ENCODE results near the gene ZNF235.
"Not testable (repeated sequence)": the region's sequence is repeated elsewhere in the genome, so short reads cannot be mapped to it uniquely, and the experiment has no call there.

Gene ZNF235

DNA sequence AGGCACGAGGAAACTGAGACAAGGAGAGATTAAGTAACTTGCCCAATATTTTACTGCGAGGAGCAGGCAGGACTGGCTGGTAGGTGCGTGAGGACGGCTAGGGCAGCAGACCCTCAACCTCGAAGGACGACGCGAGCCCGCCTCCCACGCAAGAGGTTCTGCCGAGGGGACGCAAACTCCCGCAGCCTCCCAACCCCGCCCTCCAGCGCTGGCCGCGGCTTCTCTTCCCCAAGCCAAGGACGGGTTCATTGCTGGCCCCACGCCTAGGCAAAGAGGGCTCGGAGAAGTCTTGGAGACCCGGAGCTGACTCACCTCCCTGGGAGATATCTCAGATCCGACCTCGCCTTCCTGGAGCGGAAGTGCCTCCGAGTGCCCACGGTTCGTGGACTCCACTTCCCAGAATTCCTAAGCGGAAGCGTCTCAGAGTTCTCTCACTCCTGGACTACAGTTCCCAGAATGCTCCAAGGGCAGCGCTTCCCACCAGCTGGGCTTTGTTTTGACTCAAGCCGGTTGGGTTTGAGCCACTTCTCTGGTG is at the start of gene ZNF235:
ZNF235 (minus strand) TSS at position 367 of the 535 bp plus-strand sequence. CDS start 1,621 bp downstream, outside the sequence.
- DNase-seq = peak; percentile 97

DNA sequence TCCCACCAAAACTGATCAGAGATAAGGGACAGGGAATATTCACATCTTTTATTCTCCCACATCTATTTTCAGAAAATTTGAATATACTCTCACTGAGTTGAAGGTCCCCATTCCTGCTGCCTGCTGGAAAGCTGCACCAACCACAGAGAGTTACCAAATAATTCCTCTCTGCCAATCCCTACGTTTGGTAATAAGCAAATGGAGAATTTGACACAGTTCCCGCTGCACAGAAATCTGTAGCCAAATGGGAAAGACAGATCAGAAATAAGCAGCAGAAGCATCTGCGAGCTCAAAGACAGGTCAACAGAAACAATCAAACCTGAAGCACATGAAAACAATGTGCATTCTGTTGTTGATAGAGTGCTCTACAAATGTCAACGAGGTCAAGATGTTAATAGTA is 41.7 kb upstream of the ZNF235 start:
- no peak for DNase-seq

DNA sequence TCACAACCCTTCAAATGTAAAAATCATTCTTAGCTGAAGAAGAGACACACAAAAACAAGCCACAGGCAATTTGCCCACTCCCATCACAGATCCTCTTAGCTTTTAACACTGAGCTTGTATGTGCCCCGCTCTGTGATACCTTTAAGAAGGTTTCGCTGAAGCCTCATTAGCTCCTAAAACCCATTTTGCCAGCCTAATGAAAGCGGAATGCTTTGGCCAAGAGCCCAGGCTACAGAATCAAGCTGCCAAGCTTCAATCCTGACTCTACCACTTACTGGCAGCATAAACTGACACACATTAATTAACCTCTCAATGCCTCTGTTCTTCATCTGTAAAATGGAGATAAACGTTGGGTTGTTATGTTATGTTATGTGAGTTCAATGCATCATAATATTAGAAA is 41.1 kb upstream of the ZNF235 start:
- DNase-seq = no peak

DNA sequence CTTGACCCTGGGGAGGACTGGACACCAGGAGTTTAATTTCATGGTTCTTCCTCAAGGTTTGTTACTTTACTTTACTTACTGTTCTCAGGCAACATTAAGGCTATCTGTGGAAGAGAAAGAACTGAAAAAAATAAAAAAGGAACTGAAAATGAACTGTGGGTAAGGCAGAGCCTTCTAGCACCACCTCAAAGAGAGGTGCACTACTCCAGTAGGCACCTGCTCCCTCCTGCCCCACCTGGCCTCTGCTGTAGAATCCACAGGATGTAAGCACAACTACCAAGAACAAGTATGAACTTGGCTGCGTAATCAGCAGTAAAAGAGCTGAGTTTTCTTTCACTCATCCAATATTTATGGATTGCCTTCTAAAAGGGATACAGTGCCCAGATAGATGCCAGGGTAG is 39.4 kb upstream of the ZNF235 start:
- no peak for DNase-seq

DNA sequence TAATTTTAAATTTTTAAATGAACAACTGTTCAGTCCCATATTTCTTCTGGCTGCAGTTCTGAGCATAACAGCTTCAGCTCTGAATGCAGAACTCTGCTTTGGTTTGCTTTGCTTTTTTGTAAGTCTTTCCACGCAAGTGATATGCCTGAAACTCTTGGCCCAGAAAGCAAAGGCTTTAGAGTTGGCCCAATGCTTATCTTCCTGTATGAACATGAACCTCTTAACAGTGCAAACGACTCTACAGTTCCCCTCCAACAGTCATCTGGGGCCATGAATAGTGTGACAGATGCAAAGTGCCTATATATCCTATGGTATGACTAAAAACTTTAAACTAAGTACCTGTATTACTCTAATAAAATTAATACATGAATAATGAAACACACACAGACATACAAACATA is 37.0 kb upstream of the ZNF235 start:
- no peak for DNase-seq

DNA sequence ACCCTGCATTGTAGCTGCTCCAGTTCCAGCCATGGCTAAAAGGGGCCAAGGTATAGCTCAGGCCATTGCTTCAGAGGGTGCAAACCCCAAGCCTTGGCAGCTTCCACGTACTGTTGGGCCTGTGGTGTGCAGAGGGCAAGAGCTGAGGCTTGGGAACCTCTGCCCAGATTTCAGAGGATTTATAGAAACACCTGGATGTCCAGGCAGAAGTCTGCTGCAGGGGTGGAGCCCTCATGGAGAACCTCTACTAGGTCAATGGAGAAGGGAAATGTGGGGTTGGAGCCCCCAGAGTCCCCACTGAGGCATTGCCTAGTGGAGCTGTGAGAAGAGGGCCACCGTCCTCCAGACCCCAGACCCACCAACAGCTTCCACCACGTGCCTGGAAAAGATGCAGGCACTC is 29.8 kb upstream of the ZNF235 start:
- not testable (repeated sequence) for DNase-seq

DNA sequence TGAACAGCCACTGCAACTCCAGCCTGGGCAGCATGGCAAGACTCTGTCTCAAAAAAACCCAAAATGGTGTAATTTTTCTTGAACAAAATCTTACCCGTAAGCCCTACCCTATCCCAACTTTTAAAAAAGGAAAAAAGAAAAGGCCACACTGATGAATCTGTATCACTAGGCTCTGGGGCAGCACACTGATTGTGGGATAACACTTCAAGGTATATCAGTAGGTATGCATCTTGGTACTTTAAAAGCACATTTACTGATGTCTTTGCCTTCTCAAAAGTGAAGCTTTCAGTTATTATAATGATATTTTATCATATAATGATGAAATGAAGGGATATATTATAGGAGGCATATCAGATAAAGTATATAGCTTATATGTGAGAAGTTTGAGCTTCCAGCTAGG is 27.3 kb upstream of the ZNF235 start:
- DNase-seq = no peak

DNA sequence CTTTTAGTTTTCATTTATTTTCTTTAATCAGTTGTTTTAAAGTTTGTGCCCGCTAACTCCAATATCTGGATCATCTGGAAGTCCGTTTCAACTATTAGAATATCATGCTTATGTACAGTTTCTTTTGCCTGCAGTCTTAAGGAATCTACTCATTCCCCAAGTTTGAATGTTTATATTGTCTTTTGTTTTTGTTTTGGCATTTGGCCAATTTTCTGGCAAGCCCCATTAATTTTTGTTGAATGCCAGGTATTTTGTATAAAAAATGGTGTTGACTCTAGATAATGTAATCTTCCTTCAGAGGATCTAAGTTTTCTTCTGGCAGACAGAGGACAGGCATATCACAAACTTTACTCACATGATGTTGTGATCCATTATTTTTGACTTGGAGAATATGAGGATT is 11.1 kb upstream of the ZNF235 start:
- no peak for DNase-seq

DNA sequence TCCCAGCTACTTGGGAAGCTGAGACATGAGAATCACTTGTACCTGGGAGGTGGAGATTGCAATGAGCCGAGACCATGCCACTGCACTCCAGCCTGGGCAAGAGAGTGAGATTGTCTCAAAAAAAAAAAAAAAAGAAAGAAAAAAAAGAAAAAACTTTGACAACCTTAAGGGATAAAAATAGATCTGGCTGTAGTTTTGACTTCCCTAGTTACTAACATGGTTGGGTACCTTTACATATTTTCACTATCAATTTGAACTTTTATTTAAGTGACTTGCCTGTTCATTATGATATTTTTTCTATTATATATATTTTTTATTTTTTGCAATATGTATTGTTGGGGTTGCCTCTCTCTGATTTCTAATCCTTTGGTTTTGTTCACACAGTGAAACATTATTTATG is 8.4 kb upstream of the ZNF235 start:
- DNase-seq = no peak

DNA sequence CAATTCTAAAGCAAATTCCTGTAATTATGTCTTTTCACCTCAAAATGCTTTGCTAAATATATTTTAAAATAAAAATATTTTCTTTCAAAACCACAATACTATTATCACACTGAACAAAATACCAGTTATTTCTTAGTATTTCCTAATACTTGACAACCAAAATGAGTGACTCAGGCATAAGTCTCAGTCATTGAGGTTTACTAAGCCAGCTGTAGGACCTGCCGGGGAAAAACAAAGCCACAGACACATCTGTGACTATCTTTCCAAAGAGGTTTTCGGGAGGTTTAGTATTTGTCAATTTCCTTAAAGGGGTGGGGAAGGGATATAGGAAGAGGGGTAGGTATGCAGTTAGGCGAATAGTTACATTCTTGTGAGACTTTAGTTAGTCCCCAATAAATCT is 3.2 kb upstream of the ZNF235 start:
- DNase-seq = peak; percentile 19

DNA sequence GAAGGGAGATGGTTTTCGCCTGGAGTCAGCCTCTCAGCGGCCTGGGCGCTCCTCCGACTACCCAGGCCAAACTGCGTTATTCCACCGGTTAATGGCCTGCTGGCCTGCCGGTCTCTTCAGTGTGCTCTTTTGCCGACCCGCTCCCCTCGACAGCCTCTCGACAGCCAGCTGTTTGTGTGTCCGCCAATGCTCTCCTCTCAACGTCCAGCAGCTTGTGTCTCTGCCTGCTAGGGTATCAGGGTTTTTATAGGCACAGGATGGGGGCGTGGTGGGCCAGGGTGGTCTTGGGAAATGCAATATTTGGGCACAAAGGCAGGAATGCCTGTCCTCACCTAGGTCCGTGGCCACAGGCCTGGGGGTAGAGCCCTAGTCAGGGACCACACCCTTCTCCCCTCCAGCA is 1.5 kb upstream of the ZNF235 start:
- DNase-seq = no peak

DNA sequence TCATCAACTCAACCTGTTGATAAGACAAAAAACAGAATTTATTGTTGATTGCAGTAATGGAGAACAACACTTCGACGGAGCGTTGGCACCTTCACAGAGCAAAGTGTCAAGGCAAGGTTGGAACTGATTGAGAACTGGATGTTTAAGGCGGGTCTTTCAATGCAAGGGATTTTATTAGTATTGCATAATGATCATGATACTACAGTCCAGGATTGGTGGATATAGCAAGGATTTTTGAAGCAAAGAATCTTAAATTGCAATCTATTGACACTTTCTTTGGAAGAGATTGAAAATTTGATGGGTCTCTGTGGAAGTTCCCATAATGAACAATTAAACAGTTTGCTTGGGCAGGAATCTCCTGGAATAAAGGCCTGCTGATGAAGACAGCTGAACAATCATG is 632 bp upstream of the ZNF235 start:
- DNase-seq = no peak

DNA sequence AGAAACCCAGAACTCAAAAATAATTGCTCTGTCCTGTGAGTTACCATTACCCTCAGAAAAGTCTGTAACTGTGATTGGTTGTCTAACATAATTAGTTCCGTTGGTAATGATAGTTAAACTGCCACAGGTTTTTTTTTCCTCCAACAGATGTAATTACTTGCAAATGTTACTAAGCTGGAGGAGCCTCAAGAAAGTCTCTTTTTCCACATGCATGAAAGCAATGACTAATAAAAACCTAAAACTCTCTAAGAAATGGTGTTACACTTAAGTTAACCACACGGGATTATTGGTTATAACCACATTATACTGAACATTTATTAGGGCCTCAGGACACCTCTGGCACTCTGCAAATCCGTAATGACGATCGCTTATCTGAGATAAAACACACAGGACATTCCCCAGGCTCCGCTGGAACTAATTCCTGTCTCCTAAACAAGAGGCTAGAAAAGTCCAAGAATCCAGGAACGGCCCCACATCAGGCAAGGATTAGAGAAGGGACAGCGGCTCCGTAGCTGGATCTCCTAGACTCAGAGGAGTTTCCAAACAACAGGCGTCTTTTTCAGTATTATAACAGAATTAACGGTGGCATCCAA is 753 bp downstream of the ZNF235 start:
- peak; percentile 17 for DNase-seq

DNA sequence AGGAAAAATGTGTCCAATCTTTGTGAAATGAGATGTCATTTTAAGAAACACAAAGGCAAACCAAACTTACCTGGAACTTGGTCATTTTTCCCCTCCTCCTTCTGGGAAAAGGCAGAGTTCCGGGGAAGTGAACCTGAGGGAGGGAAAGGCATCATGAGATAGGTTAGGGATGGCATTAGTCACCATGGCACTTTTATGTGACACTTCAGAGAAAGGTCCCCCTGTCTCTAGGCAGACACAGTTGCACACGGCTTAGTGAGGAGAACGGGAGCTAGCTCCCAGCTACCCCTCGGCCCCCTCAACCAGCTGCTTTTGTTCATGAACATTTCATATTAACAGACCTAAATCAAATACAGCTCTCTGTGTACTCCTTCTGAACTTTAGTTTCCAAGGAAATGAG is 1.5 kb downstream of the ZNF235 start:
- DNase-seq = peak; percentile 5

DNA sequence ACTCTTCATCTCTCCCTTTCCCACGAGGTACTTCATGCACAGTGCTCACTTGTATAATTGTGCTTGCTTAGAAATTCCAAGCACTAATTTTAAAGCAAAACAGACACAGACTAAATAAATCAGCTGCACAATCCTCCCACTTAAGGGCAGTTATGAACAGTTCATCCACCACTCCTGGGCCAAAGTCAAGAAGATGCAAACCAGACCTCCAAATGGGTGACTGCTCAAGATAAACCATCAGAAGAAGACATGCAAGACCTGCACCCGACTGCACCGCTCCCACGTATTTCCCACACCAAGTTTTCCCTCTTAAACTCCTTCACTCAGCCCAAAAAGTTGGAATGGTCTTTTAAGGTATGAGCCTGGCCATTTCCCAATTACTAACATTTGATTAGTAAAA is 19.9 kb downstream of the ZNF235 start:
- no peak for DNase-seq

DNA sequence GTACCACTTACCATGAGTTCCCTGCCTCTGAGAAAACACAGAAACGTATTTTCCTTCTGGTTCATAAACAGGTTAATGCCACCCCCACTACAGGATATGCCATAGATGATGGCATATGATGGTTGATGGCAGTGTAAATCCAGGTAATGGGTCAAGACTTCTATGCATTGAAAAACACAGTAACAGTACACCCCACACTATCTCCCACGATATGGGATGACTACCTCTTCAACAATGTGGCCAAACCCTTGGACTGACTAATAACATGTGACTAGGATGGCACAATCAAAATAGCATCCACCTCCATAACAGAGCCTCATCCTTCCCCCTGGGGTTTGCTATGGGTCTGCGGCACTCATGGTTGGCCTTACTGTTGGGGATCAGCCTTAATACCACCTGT is 22.0 kb downstream of the ZNF235 start:
- DNase-seq = no peak

DNA sequence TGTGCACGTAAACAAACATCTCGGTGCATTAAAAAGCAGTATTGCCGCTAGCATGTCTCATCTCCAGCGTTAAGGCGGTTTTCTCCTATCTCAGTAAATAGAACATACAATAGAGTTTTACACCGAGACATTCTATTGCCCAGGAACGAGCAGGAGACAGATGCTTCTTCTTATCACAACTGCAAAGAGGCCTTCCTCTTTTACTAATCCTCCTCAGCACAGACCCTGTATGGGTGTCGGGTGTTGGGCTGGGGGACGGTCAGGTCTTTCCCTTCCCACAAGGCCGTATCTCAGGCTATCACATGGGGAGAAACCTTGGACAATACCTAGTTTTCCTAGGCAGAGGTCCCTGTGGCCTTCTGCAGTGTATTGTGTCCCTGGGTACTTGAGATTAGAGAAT is 23.9 kb downstream of the ZNF235 start:
- peak; percentile 7 for DNase-seq

DNA sequence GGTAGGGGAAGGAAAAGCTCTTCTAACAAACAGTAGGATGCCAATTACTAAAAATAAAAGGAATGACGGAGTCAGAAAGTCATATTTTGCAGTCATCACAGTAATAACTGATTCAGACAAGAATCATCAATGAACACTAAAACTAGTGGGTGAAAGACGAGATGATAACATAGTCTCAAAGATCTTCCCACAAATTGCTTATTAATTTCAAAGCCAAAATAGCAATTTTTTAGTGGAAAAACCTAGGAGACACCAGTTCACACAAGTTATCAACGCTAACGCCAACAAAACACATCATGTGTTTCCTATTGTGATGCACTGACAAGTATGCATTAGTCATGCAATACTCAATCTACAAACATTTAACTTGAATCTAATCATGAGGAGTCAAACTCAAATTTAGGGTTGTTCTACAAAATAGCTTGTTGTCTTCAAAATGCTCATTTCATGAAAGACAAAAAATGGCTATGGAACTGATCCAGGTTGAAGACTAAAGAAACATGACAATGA is 26.6 kb downstream of the ZNF235 start:
- no peak for DNase-seq

DNA sequence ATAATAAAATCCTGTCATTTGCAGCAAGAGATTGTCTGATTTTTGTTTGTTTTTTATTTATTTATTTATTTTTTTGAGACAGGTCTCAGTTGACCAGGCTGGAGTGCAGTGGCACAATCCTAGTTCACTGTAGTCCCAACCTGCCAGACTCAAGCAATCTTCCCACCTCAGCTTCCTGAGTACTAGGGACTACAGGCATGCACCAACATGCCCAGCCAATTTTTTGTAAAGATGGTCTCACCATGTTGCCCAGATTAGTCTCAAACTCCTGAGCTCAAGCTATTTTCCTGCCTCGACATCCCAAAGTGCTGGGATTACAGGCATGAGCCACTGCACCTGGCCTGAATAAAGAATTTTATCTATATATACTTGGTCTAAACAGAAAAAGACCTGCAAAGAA is 27.5 kb downstream of the ZNF235 start:
- no peak for DNase-seq

DNA sequence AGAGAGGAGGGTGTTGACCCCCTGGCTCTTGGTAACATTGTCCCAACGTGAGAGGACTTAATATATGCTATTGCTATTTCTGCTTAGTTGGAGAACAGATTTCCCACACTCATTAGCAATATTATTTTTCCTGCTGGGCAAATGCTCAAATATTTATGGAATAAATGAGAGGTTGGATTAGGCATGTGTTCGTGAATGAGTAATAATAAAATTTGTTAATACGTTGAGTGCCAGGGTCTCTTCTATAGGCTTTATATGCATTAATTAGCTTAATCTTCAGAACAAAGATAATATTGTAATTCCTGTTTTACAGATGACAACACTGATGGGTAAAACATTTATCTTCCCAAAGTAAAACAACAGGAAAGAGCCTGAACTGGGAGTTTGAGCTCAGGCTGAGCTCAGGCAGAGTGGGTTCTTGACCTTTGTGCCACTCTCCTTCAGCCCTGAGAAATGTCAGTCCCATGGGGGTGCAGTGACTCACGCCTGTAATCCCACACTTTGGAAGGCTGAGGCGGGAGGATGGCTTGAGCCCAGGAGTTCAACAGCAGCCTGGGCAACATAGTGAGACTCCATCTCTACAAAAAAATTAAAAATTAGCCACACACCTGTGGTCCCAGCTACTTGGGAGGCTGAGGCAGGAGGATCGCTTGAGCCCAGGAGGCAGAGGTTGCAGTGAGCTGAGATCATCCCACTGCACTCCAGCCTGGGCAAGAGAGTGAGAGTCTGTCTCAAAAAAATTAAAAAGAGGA is 44.0 kb downstream of the ZNF235 start:
- no peak for DNase-seq

DNA sequence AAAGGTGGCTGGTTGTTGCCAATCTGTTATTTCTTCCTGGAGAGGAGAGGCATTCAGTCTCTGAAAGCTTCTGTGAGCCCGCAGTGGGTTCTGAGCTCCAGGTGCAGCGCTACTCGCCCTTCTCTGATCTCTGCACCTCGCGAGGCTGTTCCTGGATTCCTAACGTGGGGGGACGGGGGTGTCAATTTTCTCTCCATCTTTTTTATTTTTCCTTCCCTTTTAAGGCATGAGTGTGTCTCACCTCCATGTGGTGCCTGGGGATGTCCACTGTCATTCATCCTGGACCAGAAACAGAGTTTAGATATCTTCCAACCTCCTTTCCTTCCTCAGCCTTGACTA is 44.5 kb downstream of the ZNF235 start:
- DNase-seq = no peak

DNA sequence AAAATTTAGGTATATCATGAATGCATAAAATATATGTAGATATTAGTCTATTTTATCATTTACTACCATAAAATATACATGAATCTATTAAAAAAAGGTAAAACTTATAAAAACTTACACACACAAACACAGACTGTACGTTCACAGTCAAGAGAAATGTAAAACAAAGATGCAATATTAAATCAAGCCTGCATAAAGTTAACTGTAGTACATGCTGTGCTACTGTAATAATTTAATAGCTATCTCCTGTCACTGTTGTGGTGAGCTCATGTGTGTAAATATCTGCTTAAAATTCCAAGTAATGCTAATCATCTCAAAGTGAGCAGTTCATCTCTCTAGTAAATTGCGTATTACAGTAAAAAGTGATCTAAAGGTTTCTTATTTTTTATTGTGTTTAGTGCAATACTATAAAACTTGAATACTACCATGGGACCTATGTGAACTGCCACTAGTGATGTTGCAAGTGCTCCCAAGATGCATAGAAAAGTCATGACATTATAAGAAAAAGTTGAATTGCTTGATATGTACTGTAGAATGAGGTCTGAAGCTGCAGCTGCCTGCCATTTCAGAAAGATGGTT is 45.9 kb downstream of the ZNF235 start:
- no peak for DNase-seq

DNA sequence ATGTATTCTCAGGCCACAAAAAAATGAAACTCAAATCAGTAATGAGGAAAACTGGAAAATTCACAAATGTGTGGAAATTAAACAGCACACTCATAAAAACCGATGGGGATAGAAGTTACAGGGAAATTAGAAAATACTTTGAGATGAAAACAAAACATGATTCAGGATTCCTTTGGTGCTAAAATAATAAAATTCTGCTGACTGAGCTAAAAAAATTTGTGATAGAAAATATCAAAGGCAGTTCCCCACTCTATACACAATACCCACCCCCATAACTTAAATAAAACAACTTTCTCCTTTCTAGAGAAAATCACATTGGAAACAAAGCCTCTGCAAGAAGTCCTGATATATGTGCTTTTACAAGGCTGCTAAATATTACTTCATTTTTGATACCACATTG is 46.7 kb downstream of the ZNF235 start:
- no peak for DNase-seq

DNA sequence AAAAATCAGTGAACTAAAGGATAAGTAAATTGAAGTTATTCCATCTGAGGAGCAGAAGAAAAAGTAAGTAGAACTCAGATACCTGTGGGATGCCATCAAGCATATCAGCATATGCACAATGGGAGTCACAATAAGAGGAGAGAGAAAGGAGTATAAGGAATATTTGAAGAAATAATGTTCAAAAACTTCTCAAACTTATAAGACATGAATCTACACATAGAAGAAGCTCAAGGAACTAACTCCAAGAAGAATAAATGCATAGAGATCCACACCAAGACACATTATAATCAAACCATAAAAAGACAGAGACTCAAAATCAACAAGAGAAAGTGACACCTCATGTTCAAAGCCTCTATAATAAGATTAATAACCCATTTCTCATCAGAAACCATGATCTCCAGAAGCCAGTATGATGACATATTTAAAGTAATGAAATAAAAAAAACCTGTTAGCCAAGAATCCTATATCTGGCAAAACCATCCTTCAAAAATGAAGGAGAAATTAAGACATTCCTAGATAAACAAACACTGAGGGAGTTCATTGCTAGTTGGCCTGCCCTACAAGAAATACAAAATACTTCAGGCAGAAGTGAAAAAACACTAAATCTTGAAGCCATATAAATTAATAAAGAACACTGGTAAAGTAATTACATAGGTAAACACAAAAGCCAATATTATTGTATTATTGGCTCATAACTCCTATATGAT is 49.0 kb downstream of the ZNF235 start:
- DNase-seq = no peak

Data from hematopoietic multipotent progenitor cell treated with erythropoietin and hydrocortisone succinate and interleukin-3 and kit ligand, for 4 days (in vitro differentiated cells).